ENCODE measurements around the gene TCF21. TPM values are rescaled to one million over a fixed set of nuclear protein-coding genes. Genes with fewer than 3 reads are reported as not detected.
A peak's percentile ranks its signal among the peaks of the same experiment; 100 is the strongest.

Gene TCF21
- total RNA-seq, 1 donor from 2014 or later = not detected

- H3K36me3 Mint-ChIP-seq (ENCODE audit: unreplicated experiment) = no peaks in the 10 kb centered on the region
- H3K4me1 Mint-ChIP-seq (ENCODE audit: low read depth, unreplicated experiment) = peaks cover 6% of the 10 kb centered on the region
- DNase-seq = no peak
- no peak overlapping the region for H3K27ac Mint-ChIP-seq (ENCODE audit: unreplicated experiment)
- no peak overlapping the region for H3K4me3 Mint-ChIP-seq (ENCODE audit: unreplicated experiment)
- TF ChIP-seq CTCF (IDR thresholded peaks at IDR 0.05; ENCODE audit: partially characterized antibody, unreplicated experiment) = no peak
- H3K9me3 Mint-ChIP-seq (ENCODE audit: unreplicated experiment) = peaks cover 7% of the 10 kb centered on the region
- H3K27me3 Mint-ChIP-seq (ENCODE audit: unreplicated experiment) = peaks cover 18% of the 10 kb centered on the region
These were observed 10.6 kb downstream of the TCF21 start for GRCh38 chr6:133899556-133899955.

- no peak for TF ChIP-seq CTCF (IDR thresholded peaks at IDR 0.05; ENCODE audit: partially characterized antibody, unreplicated experiment)
- H3K27me3 Mint-ChIP-seq (ENCODE audit: unreplicated experiment) = no peaks in the 10 kb centered on the region
- H3K9me3 Mint-ChIP-seq (ENCODE audit: unreplicated experiment) = no peaks in the 10 kb centered on the region
- H3K36me3 Mint-ChIP-seq (ENCODE audit: unreplicated experiment) = no peaks in the 10 kb centered on the region
- no peaks in the 10 kb centered on the region for H3K4me1 Mint-ChIP-seq (ENCODE audit: low read depth, unreplicated experiment)
- no peak for DNase-seq
- H3K4me3 Mint-ChIP-seq (ENCODE audit: unreplicated experiment) = no peak overlapping the region
- no peak overlapping the region for H3K27ac Mint-ChIP-seq (ENCODE audit: unreplicated experiment)
These were observed 14.9 kb downstream of the TCF21 start for GRCh38 chr6:133903855-133904254.

DNA sequence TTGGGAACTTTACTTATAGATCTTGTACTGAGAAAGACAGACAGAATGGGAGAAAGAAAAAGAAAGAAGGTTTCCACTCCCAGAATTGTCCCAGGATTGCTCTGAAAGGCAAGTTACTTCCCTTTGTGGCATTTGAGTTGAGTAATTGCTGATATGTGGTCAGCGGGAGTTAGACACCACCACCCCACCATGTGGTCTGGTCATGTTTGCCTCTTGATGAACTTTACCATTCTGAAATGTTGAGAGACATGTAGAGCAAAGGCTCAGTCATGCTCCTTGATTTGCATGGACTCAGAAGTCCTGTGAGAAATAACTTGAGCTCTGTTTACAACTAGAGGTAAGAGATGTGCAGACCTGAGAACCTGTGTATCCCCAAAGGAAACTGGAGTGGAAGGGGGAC lies 17.1 kb downstream of the TCF21 start:
- TF ChIP-seq CTCF (IDR thresholded peaks at IDR 0.05; ENCODE audit: partially characterized antibody, unreplicated experiment) = no peak
- Mint-ChIP-seq H3K4me1 (ENCODE audit: low read depth, unreplicated experiment) (no peaks in the 10 kb centered on the region), H3K36me3 (ENCODE audit: unreplicated experiment) (peaks cover 5% of the 10 kb centered on the region), H3K27me3 (ENCODE audit: unreplicated experiment) (no peaks in the 10 kb centered on the region), H3K9me3 (ENCODE audit: unreplicated experiment) (no peaks in the 10 kb centered on the region), H3K27ac (ENCODE audit: unreplicated experiment) (no peak overlapping the region), H3K4me3 (ENCODE audit: unreplicated experiment) (no peak overlapping the region)
- DNase-seq = no peak

DNA sequence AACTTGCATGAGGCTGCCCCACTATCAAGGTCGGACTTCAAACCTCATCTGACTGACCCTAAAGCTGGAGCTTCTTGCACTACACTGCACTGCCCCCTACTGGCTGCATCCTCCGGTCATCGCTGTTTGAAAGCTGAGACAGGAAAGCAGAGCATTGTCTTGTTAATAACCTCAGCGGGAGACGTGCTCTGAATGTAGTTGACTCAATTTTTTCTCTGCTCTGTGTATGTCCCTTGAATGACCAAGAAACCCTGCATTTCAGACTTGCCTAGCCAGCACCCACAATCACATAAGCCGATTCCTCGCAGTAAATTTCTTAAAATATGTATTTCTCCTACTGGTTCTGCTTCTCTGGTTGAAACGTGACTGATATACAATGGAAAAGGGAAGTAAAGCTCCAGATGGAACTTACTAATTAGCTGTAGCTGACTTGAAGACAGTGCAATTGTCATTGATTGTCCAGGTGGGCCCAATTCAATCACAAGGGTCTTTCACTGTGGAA lies 27.8 kb downstream of the TCF21 start:
- Mint-ChIP-seq H3K4me1 (ENCODE audit: low read depth, unreplicated experiment) (peaks cover 8% of the 10 kb centered on the region), H3K9me3 (ENCODE audit: unreplicated experiment) (no peaks in the 10 kb centered on the region), H3K27me3 (ENCODE audit: unreplicated experiment) (peaks cover 3% of the 10 kb centered on the region), H3K4me3 (ENCODE audit: unreplicated experiment) (no peak overlapping the region), H3K36me3 (ENCODE audit: unreplicated experiment) (peaks cover 7% of the 10 kb centered on the region), H3K27ac (ENCODE audit: unreplicated experiment) (peak overlapping the region; percentile 25)
- peak; percentile 92 for TF ChIP-seq CTCF (IDR thresholded peaks at IDR 0.05; ENCODE audit: partially characterized antibody, unreplicated experiment)
- DNase-seq = peak; percentile 99

GRCh38 chr6:133917781-133918180 lies 28.9 kb downstream of the TCF21 start:
- no peak for TF ChIP-seq CTCF (IDR thresholded peaks at IDR 0.05; ENCODE audit: partially characterized antibody, unreplicated experiment)
- DNase-seq = no peak
- H3K4me1 Mint-ChIP-seq (ENCODE audit: low read depth, unreplicated experiment) = peaks cover 8% of the 10 kb centered on the region
- no peak overlapping the region for H3K27ac Mint-ChIP-seq (ENCODE audit: unreplicated experiment)
- H3K9me3 Mint-ChIP-seq (ENCODE audit: unreplicated experiment) = no peaks in the 10 kb centered on the region
- H3K4me3 Mint-ChIP-seq (ENCODE audit: unreplicated experiment) = no peak overlapping the region
- peaks cover 7% of the 10 kb centered on the region for H3K36me3 Mint-ChIP-seq (ENCODE audit: unreplicated experiment)
- H3K27me3 Mint-ChIP-seq (ENCODE audit: unreplicated experiment) = peaks cover 3% of the 10 kb centered on the region

Measured in glutamatergic neuron (in vitro differentiated cells).